ENCODE measurements around the gene NABP2.

GRCh38 chr12:56243731-56244181 is 19.6 kb downstream of the NABP2 start:
- TF ChIP-seq POLR2AphosphoS5 (IDR thresholded peaks at IDR 0.05) (no peak), CTCF (IDR thresholded peaks at IDR 0.05) (no peak), EP300 (IDR thresholded peaks at IDR 0.05) (no peak)
